ENCODE measurements around the gene ABHD11. TPM values are rescaled to one million over a fixed set of nuclear protein-coding genes. Genes with fewer than 3 reads are reported as not detected.
A peak's percentile ranks its signal among the peaks of the same experiment; 100 is the strongest.
"Not testable (repeated sequence)": the region's sequence is repeated elsewhere in the genome, so short reads cannot be mapped to it uniquely, and the experiment has no call there.

ABHD11 gene
- total RNA-seq = 30.7 and 33.0 TPM in 2 replicates
- polyA plus RNA-seq = 90.9 and 110 TPM in 2 replicates

DNA sequence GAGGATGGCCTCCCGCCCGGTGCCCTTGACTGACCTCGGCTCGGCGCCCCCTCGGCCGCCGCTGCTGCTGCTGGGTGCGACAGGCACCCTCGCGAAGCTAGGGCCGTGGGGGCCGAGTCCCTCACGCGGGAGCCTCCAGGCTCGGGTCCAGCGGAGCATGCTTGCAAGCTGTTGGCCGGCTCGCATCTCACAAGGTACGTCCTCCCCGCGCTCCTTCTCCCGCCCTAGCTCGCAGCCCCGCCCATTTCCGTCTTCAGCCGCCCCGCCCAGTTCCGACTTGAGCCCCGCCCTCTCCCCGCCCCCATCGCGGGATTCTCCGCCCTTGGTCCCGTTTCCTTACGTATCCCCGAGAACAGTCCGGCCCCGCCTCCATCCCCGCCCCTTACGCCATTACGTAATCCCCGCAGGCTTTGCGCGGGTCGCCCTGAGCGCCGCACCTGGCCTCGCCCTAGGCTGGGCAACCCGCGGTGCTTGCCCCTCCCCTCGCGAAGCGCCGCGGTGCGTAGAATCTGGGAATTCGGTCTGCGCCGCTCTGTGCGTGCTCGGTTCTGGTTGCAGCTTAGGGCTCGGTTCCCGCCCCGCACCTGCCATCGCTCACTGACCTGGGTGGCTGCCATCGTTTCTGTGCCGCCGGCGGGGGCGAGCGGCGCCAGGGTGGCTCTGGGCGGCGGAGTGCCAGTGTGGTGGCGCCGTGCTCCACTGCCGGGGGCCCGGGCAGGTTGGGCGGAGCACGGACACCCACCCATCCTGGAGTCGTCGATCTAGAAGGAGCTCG is at the start of gene ABHD11:
Gene ABHD11, minus strand, starts transcription at position 191 of the 775 bp plus-strand sequence. Its CDS starts 32 bp downstream, at position 159.
- H4K20me1 ChIP-seq (ENCODE audit: insufficient read depth, poor library complexity, severe bottlenecking) = no peaks in the 10 kb centered on the region
- DNase-seq (ENCODE audit: low spot score) = peak; percentile 99
- H2AFZ ChIP-seq = peak within 1 kb of the TSS; percentile 58
- no peaks in the 10 kb centered on the region for H3K36me3 ChIP-seq (replicated peaks; ENCODE audit: insufficient read depth, low read depth)
- H3K9me2 ChIP-seq (replicated peaks; ENCODE audit: insufficient read depth) = no peaks in the 10 kb centered on the region
- H3K27me3 ChIP-seq = no peaks in the 10 kb centered on the region
- peaks cover 21% of the 10 kb centered on the region for H3K79me2 ChIP-seq
- peaks cover 42% of the 10 kb centered on the region for H3K4me1 ChIP-seq (ENCODE audit: insufficient read depth)
- WGBS (ENCODE audit: low lambda C conversion rate, missing lambda C conversion rate) = 2% methylated on average over 43 of the region's 84 CpGs
- no peaks in the 10 kb centered on the region for H3K9me3 ChIP-seq (ENCODE audit: low read depth)
- peak within 1 kb of the TSS; percentile 41 for H3K4me3 ChIP-seq
- H3K27ac ChIP-seq = peak within 1 kb of the TSS; percentile 98
- H3K4me2 ChIP-seq = peak within 1 kb of the TSS; percentile 90
- TF ChIP-seq, protein P1, sequence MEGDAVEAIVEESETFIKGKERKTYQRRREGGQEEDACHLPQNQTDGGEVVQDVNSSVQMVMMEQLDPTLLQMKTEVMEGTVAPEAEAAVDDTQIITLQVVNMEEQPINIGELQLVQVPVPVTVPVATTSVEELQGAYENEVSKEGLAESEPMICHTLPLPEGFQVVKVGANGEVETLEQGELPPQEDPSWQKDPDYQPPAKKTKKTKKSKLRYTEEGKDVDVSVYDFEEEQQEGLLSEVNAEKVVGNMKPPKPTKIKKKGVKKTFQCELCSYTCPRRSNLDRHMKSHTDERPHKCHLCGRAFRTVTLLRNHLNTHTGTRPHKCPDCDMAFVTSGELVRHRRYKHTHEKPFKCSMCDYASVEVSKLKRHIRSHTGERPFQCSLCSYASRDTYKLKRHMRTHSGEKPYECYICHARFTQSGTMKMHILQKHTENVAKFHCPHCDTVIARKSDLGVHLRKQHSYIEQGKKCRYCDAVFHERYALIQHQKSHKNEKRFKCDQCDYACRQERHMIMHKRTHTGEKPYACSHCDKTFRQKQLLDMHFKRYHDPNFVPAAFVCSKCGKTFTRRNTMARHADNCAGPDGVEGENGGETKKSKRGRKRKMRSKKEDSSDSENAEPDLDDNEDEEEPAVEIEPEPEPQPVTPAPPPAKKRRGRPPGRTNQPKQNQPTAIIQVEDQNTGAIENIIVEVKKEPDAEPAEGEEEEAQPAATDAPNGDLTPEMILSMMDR (IDR thresholded peaks at IDR 0.05; ENCODE audit: poor library complexity) = no peak
- TF ChIP-seq EZH2phosphoT487 (IDR thresholded peaks at IDR 0.05; ENCODE audit: low read depth, severe bottlenecking, unreplicated experiment) (no peak), EZH2 (IDR thresholded peaks at IDR 0.05; ENCODE audit: borderline replicate concordance) (no peak)

DNA sequence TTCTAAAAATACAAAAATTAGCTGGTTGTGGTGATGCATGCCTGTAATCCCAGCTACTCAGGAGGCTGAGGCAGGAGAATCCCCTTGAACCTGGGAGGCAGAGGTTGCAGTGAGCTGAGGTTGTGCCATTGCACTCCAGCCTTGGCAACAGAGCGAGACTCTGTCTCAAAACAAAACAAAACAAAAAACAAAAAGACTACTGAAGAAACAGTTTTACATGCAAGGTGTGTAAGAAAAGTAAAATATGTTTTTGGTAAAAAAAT is 49.1 kb upstream of the ABHD11 start:
- not testable (repeated sequence) for H3K9me2 ChIP-seq (replicated peaks; ENCODE audit: insufficient read depth); H3K9me3 ChIP-seq (ENCODE audit: low read depth); H3K4me1 ChIP-seq (ENCODE audit: insufficient read depth); DNase-seq (ENCODE audit: low spot score); H3K36me3 ChIP-seq (replicated peaks; ENCODE audit: insufficient read depth, low read depth); H3K4me3 ChIP-seq; H4K20me1 ChIP-seq (ENCODE audit: insufficient read depth, poor library complexity, severe bottlenecking); H3K27me3 ChIP-seq; H2AFZ ChIP-seq; H3K79me2 ChIP-seq; H3K27ac ChIP-seq; H3K4me2 ChIP-seq
- WGBS (ENCODE audit: low lambda C conversion rate, missing lambda C conversion rate) = 96% methylated on average over 1 of the region's 1 CpG

- no peaks in the 10 kb centered on the region for H3K36me3 ChIP-seq (replicated peaks; ENCODE audit: insufficient read depth, low read depth)
- H3K4me1 ChIP-seq (ENCODE audit: insufficient read depth) = no peaks in the 10 kb centered on the region
- no peaks in the 10 kb centered on the region for H3K27me3 ChIP-seq
- no peak overlapping the region for H2AFZ ChIP-seq
- no peaks in the 10 kb centered on the region for H4K20me1 ChIP-seq (ENCODE audit: insufficient read depth, poor library complexity, severe bottlenecking)
- DNase-seq (ENCODE audit: low spot score) = no peak
- TF ChIP-seq, protein P1 (IDR thresholded peaks at IDR 0.05; ENCODE audit: poor library complexity) = no peak
- TF ChIP-seq EZH2phosphoT487 (IDR thresholded peaks at IDR 0.05; ENCODE audit: low read depth, severe bottlenecking, unreplicated experiment) = no peak
- no peak for TF ChIP-seq EZH2 (IDR thresholded peaks at IDR 0.05; ENCODE audit: borderline replicate concordance)
- WGBS (ENCODE audit: low lambda C conversion rate, missing lambda C conversion rate) = 100% methylated on average over 1 of the region's 1 CpG
- no peaks in the 10 kb centered on the region for H3K9me3 ChIP-seq (ENCODE audit: low read depth)
- H3K4me2 ChIP-seq = no peak overlapping the region
- no peaks in the 10 kb centered on the region for H3K9me2 ChIP-seq (replicated peaks; ENCODE audit: insufficient read depth)
- H3K27ac ChIP-seq = no peak overlapping the region
- no peaks in the 10 kb centered on the region for H3K79me2 ChIP-seq
- H3K4me3 ChIP-seq = no peak overlapping the region
Measured at GRCh38 chr7:73786588-73786987, 48.0 kb upstream of the ABHD11 start.

- H3K4me1 ChIP-seq (ENCODE audit: insufficient read depth) = no peaks in the 10 kb centered on the region
- H3K36me3 ChIP-seq (replicated peaks; ENCODE audit: insufficient read depth, low read depth) = no peaks in the 10 kb centered on the region
- WGBS (ENCODE audit: low lambda C conversion rate, missing lambda C conversion rate) = 96% methylated on average over 1 of the region's 1 CpG
Measured at GRCh38 chr7:73779517-73779916, 40.9 kb upstream of the ABHD11 start.

More at GRCh38 chr7:73779517-73779916, 40.9 kb upstream of the ABHD11 start:
- H3K4me2 ChIP-seq = no peak overlapping the region
- no peaks in the 10 kb centered on the region for H3K79me2 ChIP-seq
- H3K9me3 ChIP-seq (ENCODE audit: low read depth) = no peaks in the 10 kb centered on the region
- no peaks in the 10 kb centered on the region for H4K20me1 ChIP-seq (ENCODE audit: insufficient read depth, poor library complexity, severe bottlenecking)
- TF ChIP-seq, protein P1 (IDR thresholded peaks at IDR 0.05; ENCODE audit: poor library complexity) = peak; percentile 9
- TF ChIP-seq EZH2 (IDR thresholded peaks at IDR 0.05; ENCODE audit: borderline replicate concordance) = no peak
- no peak overlapping the region for H3K27ac ChIP-seq
- DNase-seq (ENCODE audit: low spot score) = no peak
- no peaks in the 10 kb centered on the region for H3K27me3 ChIP-seq
- no peak overlapping the region for H3K4me3 ChIP-seq
- H3K9me2 ChIP-seq (replicated peaks; ENCODE audit: insufficient read depth) = no peaks in the 10 kb centered on the region
- no peak overlapping the region for H2AFZ ChIP-seq
